GM12875 (cell line): ENCODE data around the gene ODAD2.

Source experiments
- H3K4me3 ChIP-seq: one replicate; pipeline ENCODE4 v1.5.1; 2011; ENCODE audit warnings: low read depth, low read length, control low read depth
- TF ChIP-seq, protein P1 (sequence below): IDR thresholded peaks from 2 replicates; pipeline ENCODE4 v1.5.1; 2011; ENCODE audit warnings: low read depth, mild to moderate bottlenecking, control low read depth, inconsistent platforms, low read length, moderate library complexity, borderline replicate concordance; ENCODE audit not compliant: insufficient read depth

The ODAD2 gene

DNA sequence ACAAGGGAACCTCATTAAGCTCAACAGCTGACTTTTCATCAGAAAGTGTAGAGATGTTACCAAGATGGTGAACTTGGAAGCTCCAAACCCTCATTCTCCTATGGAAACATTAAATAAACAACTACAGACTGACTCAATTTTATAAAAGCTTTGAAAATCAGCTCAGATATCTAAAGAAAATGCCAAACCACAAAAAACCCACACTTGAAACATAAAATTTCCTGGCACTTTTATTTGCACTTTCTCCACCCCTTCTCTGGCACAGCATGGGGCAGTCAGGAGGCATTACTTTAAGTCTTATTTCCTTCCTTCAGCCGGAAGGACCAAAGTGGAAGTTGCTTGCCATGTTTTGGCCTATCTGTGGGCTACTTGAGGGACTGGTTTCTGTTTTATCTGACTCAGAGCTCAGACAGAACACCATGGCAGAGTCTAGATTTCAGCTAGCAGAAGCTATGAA lies 114.7 kb downstream of the ODAD2 start:
- H3K4me3 ChIP-seq, result no peak overlapping the region
- TF ChIP-seq, protein P1, sequence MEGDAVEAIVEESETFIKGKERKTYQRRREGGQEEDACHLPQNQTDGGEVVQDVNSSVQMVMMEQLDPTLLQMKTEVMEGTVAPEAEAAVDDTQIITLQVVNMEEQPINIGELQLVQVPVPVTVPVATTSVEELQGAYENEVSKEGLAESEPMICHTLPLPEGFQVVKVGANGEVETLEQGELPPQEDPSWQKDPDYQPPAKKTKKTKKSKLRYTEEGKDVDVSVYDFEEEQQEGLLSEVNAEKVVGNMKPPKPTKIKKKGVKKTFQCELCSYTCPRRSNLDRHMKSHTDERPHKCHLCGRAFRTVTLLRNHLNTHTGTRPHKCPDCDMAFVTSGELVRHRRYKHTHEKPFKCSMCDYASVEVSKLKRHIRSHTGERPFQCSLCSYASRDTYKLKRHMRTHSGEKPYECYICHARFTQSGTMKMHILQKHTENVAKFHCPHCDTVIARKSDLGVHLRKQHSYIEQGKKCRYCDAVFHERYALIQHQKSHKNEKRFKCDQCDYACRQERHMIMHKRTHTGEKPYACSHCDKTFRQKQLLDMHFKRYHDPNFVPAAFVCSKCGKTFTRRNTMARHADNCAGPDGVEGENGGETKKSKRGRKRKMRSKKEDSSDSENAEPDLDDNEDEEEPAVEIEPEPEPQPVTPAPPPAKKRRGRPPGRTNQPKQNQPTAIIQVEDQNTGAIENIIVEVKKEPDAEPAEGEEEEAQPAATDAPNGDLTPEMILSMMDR, result no peak

DNA sequence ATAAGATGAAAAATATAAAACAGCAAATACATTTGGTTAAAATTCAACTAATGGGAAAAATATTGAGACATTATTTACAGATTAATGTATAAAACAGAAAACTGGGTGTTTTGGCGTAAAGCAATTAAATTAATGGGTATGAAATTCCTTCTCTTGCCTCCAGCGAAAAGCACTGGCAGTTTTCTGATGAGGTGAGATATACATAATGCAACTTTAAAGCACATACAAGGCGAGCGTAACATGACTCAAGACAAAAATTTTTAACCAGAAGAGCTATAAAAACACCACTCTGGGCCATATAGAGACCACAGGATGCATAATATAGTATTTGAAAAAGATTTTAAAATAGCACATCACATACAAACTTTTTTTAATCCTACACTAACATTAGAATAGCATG lies 120.6 kb downstream of the ODAD2 start:
- no peak overlapping the region for H3K4me3 ChIP-seq

DNA sequence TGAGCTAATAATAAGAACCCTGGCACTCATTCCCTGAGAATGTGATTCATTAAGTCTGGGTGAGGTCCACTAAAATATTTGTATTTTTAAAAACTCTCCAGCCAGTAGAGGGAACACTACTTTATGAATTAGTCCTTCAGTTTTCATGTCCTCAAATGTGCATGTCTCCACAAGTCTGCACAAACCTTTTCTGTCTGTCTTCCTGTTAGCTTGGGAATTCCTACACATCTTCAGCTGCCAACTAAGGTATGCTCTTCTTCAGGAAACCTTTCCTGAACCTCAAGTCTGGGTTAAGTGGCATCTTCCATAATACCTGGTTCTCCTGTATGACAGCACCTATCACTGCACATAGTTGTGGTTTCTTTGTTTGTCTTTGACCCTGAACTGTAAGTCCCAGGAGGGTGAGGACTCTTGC lies 133.7 kb downstream of the ODAD2 start:
- TF ChIP-seq, protein P1, result no peak

More for the DNA sequence above, 120.6 kb downstream of the ODAD2 start:
- TF ChIP-seq, protein P1, result no peak

DNA sequence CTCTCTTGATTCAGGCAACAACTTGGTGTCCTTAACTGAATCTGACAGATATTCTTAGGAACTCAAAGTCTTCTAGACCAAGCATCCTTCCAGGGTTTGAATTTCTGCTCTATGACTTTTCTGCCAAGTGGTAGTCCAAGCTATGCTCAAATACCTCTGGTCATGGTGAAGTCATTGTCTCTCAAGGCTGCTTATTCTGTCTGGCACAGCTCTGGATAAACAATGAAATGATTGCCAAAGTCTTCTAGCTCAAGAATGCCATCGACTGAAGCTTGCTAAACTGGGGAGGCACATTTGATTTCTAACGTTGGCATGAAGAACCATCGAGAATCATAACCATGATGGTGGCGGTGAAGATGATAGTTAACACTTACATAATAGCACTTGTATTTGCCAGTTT lies 137.1 kb downstream of the ODAD2 start:
- TF ChIP-seq, protein P1, result no peak
- no peak overlapping the region for H3K4me3 ChIP-seq

More for the DNA sequence above, 133.7 kb downstream of the ODAD2 start:
- H3K4me3 ChIP-seq, result no peak overlapping the region

DNA sequence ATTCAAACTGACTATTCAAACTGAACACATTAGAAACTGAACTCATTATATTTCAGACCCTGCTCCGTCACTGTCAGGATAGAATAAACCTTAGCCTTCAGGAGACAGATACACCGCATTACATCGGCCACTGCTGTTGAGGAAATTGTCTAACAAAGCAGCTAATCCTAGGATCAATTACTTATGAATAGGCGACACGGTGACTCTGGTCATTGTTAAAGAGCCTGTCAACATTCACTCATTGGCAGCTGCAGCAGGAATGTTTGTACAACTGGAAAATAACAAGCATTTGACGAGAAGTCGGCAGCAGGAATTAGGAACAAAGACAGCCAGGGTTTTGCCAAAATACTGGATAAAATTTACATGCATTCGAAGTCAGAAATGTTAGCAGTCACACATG lies 141.3 kb downstream of the ODAD2 start:
- H3K4me3 ChIP-seq, result no peak overlapping the region
- TF ChIP-seq, protein P1, result no peak

DNA sequence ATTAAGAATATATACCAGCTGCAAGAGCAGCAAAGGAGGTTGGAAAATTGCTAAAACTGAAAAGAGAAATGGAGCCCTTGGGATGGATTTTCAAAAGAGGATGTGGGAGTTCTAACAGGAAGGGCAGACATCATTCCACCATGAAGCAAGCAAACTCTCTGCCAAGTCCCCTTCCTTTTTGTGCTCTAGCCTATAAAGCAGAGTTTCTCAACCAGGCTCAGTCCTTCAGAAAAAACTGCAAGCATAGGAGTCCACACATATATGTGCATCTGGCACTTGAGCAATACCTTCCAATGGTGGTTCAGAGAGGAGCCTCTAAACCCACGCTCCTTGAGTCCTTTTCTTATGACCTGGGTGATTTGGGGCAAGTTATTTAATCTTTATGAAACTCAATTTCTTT lies 154.7 kb downstream of the ODAD2 start:
- H3K4me3 ChIP-seq, result no peak overlapping the region
- TF ChIP-seq, protein P1, result no peak

DNA sequence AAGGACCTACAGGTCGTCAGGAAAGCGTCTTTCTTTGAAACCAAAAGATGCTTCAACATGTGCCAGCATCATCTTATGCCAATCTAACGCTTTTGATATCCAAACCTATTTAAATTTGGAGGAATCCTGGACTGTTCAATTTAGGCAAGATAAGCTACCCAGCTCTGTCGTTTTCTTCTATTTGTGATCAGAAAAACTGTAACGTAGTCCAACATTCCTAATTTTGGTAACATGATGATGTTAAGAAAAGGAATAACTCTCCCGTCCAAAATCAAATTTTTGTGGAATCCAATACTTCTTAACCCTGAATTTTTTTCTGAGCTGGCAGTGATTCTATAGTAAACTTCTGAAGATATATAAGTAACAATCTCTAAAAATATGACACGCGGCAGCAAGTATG lies 160.0 kb downstream of the ODAD2 start:
- TF ChIP-seq, protein P1, result no peak
- H3K4me3 ChIP-seq, result no peak overlapping the region
